HL-60 (cell line): ENCODE results near the gene PDHX.
"Not testable (repeated sequence)": the region's sequence is repeated elsewhere in the genome, so short reads cannot be mapped to it uniquely, and the experiment has no call there.

Experiments
- DNase-seq, 2 experiments: peaks; one replicate each; pipeline ENCODE4 v3.0.0-alpha.2; 2010 to 2020; ENCODE audit warnings: low read depth in 1 of 2, low spot score in 1 of 2
- H3K27ac ChIP-seq: fragments of 250-450 bp; sonication (Bioruptor Pico); replicated peaks from 2 replicates; pipeline ENCODE4 v1.5.1; 2020; ENCODE audit warnings: mild to moderate bottlenecking, moderate library complexity
- H3K27me3 ChIP-seq: fragments of 250-450 bp; sonication (Bioruptor Pico); 2 replicates; pipeline ENCODE4 v1.5.1; 2021; ENCODE audit warnings: mild to moderate bottlenecking, moderate library complexity; ENCODE audit not compliant: insufficient read depth, poor library complexity, severe bottlenecking
- H3K4me3 ChIP-seq: replicated peaks from 2 replicates; pipeline ENCODE4 v1.5.1; 2011; ENCODE audit warnings: mild to moderate bottlenecking, control low read depth, low read length; ENCODE audit not compliant: insufficient read depth
- CTCF ChIP-seq: IDR thresholded peaks from one replicate; pipeline ENCODE4 v1.5.1; 2011; ENCODE audit warnings: low read length, control low read depth, inconsistent platforms; ENCODE audit not compliant: insufficient read depth
- GABPA ChIP-seq: IDR thresholded peaks from 2 replicates; pipeline ENCODE4 v1.6.1; 2012; ENCODE audit warnings: low read depth
- POLR2AphosphoS5 ChIP-seq: IDR thresholded peaks from 2 replicates; pipeline ENCODE4 v1.6.1; 2012; ENCODE audit warnings: low read depth
- REST ChIP-seq: IDR thresholded peaks from 2 replicates; pipeline ENCODE4 v1.6.1; 2012; ENCODE audit warnings: low read depth; ENCODE audit not compliant: insufficient replicate concordance
- SPI1 ChIP-seq: IDR thresholded peaks from 2 replicates; pipeline ENCODE4 v1.6.1; 2012; ENCODE audit warnings: low read depth, mild to moderate bottlenecking, borderline replicate concordance

PDHX gene

GRCh38 chr11:35021589-35021988 is 105.2 kb downstream of the PDHX start:
- Histone ChIP-seq H3K4me3 (no peak overlapping the region), H3K27me3 (no peaks in the 10 kb centered on the region), H3K27ac (no peak overlapping the region)
- TF ChIP-seq SPI1 (no peak), CTCF (no peak), POLR2AphosphoS5 (no peak), REST (no peak), GABPA (no peak)
- no peak for DNase-seq

- H3K4me3 ChIP-seq, DNase-seq, H3K27me3 ChIP-seq, H3K27ac ChIP-seq: not testable (repeated sequence)
These were observed 107.5 kb downstream of the PDHX start for GRCh38 chr11:35023940-35024339.

- not testable (repeated sequence) for H3K4me3 ChIP-seq, H3K27me3 ChIP-seq, DNase-seq, H3K27ac ChIP-seq
These were observed 111.6 kb downstream of the PDHX start for GRCh38 chr11:35028007-35028406.

GRCh38 chr11:35029979-35030682 is 113.7 kb downstream of the PDHX start:
- H3K4me3 ChIP-seq, result no peak overlapping the region

More at GRCh38 chr11:35029979-35030682, 113.7 kb downstream of the PDHX start:
- no peaks in the 10 kb centered on the region for H3K27me3 ChIP-seq
- TF ChIP-seq POLR2AphosphoS5 (no peak), SPI1 (no peak), REST (no peak), GABPA (no peak), CTCF (no peak)
- DNase-seq, result peak in 1 of 2 experiments; percentile 28
- no peak overlapping the region for H3K27ac ChIP-seq
